NCI-H2081 treated with DMSO at 0.1 percent for 48 hours (cell line): Measurements from ENCODE around the gene SUMO4.
"Not testable (repeated sequence)": the region's sequence is repeated elsewhere in the genome, so short reads cannot be mapped to it uniquely, and the experiment has no call there.

Experiments
- DNase-seq: peaks from one replicate; lab custom pipeline; 2025; lab: John Stamatoyannopoulos, UW

SUMO4 gene

DNA sequence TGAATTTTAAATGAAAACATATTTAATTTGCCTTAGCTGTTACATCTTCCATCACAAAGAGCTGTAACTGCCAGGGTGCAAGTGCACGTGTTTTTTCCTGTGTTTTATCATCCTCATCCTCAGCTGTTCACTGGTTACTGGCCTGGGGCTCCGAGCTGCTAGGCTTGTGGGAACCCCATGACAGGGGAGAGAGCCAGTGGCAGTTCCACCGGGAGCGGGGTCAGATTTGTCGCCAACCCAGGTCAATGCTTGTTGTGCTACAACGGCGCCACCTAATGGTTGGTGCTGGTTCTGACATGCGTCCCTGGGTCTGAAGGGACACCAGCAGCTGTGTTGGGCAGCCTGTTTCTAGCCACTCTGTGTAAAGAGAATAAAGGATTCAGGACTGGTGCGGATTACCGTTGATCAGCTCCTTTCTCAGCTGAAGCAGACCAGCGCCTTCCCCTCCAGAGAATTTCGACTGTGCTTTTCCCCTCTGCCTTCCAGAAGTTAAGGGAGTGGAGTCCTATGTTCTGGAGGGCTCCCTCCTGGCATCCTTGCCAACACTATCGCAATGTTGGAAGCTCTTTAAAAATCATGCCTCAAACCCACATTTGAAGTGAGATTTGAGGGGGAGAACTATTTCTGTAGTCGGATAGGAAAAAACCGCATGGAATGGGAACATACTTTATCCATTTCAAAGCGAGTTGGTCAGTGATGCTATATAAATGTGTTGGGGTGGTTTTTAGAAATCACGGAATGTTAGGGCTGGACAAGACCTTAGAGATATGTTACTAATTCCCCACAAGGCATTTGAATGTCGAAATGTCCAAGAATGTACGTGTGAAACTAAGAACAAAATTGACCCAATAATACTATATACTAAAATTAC is 32.1 kb downstream of the SUMO4 start:
- DNase-seq, result peak; percentile 0

DNA sequence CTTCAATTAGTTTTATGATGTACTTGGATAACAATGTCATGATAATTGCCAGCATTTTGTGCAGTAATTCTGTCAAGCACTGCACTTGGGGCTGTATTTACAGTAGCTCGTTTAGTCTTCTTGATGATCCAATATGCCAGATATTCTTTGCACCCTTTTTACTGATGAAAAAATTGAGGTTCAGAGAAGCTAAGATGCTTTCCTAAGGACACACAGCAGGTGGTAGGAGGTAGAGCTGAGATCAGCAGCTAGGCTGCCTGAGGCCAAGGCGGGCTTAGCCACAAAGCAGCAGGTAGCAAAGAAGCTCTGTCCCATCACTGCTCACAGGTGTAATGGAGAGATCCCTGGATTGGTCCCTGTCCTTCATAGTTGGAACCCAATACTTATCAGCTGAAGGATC is 33.3 kb downstream of the SUMO4 start:
- DNase-seq, result no peak

DNA sequence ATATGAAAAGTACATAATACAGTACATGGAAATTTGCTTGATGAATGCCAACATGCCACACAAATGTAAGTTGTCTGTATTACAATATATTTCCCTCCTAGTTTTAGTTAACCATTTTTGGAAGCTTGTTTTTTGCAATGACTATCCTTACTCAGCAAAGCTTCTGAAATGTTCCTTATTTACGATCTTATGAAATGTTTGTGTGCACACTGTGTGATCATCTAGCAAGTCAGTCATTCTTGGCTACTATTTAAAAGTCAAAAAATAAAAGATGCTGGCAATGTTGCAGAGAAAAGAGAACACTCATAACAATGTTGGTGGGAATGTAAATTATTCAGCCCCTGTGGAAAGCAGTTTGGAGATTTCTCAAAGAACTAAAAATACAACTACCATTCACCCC is 33.8 kb downstream of the SUMO4 start:
- no peak for DNase-seq

DNA sequence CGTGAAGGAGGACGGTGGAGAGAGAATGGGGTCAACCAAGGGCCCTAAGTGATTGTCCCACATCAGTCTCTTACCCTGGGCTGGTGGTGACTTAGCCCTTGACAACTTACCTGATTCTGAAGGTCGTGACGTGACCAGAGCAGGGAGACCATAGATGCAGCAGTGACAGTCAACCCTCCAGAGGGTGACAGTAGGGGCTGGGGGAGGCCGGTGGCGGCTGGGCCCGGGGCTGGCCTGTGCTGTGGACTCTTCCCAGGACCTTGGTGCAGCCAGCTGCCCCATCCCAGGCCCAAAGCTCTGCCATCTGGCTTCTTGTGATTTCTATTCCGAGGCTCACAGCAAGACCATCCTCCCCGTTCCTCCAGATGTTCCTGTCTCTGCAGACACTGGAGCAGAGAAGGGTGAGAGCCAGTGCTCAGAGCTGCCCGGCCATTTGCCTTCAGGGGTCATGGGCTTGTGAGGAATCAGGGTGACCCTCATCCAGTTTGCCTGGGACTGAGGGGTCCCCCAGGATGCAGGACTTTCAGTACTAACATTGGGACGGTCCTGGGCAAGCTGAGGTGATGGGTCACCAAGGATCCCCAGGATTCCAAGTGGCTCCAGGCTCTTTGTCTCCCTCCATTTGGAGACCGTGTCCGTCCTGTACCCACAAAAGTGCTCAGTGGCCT is 36.0 kb downstream of the SUMO4 start:
- DNase-seq, result no peak

DNA sequence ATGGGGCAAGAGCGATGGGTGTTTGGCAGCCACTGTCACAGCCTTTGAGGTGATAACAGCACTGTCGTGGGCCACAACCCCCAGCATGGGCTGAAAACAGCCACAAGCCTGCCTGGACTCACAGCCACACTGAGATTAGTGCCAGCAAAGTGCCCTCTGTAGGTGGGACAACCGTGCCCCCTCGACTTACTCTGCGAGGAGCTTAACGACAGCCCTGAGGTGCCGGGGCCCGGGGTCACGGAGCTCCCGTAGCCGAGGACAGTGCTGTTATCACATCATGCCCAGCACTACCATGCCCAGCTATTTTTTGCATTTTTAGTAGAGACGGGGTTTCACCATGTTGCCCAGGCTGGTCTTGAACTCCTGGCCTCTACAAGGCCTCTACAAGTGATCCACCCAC is 36.6 kb downstream of the SUMO4 start:
- no peak for DNase-seq

DNA sequence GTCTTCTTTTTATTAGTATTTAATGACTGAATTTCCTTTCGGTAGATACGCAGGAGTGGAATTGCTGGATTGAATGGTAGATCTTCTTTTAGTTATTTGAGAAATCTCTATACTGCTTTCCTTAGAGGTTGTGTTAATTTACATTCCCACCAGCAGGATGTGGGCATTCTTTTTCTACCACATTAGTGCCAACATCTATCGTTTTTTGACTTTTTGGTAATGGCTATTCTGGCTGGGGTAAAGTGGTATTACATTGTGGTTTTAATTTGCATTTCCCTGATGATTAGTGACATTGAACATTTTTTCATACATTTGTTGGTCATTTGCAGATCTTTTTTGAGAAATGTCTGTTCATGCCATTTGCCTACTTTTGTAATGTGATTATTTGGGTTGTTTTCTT is 37.1 kb downstream of the SUMO4 start:
- DNase-seq, result no peak

DNA sequence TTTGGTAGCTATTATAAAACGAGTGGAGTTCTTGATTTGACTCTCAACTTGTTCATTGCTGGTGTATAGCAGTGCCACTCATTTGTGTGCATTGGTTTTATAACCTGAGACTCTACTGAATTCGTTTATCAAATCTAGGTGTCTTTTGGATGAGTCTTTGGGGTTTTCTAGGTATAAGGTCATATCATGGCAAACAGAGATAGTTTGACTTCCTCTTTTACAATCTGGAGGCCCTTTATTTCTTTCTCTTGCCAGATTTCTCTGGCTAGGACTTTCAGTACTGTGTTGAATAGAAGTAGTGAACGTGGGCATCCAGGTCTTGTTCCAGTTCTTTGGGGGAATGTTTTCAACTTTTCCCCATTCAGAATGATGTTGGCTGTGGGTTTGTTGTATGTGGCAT is 38.8 kb downstream of the SUMO4 start:
- no peak for DNase-seq

DNA sequence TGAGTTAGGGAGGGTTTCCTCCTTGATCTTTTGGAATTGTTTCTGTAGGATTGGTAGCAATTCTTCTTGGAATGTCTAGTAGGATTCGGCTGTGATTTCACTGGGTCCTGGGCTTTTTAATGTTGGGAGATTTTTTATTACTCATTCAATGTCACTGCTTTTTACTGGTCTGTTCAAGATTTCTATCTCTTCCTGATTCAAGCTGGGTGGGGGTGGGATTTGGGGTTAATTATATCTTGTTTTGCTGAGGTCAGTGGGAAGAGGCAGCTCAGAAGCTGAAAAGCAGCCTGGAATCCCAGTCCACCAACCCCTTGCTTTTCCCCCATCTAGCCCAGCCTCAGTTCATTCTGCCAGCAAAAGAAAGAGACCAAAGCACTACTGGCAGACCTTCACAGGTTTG is 39.6 kb downstream of the SUMO4 start:
- DNase-seq, result no peak

DNA sequence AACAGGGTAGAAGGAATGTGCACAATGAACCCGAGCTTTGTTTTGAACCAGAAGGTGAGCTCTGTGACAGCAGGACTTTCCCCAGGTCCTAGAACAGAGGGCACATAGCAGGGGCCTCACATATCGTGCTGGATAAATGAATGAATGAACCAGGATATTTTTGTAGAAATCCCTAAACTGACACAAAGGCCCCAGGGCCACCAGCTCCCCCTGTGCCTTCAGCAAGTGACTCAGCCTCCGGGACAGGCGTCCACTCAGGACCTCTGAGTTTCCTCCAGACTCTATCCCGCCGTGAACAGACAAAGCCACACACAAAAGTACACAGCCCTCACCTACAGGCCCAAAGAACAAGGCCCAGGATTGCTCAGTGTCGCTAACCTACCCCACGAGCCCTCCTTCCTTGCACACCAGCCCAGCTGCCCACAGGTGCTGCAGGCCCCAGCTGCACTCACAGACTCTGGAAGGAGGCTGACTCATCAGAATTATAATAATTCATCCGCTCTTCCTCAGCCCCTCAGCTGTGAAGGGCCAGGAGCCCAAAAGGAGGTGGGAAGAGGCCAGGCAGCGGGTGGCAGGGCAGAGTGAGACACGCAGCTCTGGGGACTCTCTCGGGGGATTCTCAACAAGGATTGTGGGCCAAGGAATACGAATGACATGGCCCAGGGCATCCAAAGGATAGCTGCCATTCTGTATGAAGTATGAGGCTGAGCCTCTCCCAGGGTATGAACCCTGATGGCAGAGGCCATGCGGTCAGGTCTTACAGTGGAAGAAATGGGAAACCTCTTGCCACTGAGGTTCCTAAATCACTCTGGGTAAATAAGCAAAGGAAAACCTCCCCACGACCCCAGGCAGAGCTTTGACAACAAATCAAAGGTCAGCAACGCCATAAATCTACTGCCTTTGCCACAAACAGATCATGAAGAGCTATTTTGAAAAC is 40.9 kb downstream of the SUMO4 start:
- DNase-seq, result no peak

DNA sequence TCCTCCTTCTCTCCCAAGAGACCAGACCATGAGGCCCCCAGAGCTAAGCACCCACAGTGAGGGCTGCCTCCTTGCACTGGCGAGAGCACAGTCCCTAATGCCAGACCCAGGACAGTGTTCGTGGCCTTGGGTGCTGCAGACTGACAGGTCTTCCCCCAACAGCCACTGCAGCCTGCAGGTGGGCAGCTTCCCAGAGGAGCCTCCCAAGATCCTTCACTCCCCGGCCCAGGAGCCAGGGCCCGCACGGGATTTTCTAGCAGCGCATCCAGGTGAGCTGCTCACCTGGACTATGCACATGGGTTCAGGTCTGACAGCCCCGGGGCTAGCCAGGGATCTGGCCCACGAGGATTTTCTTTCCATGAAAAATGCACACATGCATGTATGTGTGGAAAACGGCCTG is 41.7 kb downstream of the SUMO4 start:
- no peak for DNase-seq

DNA sequence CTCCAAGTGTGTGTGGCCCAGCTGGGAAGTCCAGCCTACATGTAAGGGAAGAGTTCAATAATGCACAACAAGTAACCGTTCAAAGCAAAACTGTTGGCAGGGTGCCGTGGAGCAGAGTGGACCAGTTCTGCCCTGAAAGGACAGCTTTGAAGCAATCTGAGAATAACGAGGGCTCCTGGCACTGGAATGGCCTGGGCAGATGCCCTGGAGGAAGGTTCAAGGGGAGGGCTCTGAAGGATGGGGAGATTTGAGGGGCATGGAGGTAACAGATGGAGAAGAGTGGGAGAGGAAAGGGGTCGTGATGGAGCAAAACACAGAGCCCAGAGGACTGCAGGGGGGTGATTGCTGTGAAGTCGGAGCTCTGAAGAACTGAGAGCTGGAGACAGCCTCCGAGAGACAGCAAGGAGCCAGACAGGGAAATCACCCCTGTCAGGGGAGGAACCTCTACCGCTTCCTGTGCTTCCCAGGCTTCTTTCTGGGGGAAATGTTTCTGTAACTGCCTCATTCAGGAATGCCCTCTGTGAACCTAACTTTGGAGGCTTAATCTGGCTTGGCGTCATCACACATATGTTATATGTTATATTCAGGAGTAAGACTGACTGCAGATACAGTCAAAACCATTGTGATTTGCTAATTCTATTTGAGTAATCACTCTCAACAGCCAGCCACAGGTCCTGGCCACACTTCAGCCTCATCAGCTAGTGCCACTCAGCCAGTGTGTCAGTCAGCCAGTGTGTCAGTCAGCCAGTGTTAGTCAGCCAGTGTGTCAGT is 43.5 kb downstream of the SUMO4 start:
- DNase-seq, result no peak

DNA sequence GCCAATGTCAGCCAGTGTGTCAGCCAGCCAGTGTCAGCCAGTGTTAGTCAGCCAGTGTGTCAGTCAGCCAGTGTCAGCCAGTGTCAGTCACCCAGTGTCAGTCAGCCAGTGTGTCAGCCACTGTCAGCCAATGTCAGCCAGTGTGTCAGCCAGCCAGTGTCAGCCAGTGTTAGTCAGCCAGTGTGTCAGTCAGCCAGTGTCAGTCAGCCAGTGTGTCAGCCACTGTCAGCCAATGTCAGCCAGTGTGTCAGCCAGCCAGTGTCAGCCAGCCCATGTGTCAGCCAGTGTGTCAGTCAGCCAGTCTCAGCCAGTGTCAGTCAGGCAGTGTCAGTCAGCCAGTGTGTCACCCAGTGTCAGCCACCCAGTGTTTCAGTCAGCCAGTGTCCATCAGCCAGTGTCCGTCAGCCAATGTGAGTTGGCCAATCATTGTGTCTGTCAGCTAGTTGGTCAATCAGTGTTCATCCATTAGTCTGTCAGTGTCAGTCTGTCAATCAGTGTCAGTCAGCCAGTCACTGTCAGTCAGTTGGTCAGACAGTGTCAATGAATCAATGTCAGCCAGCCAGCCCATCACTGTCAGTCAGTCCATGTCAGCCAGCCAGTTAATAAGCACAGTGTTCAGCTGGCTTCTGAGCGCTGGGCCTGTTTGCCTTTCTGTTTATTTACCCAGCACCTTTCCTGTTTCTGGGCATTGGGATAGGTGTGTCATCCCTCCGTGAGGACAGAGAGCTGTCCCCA is 44.5 kb downstream of the SUMO4 start:
- DNase-seq, result not testable (repeated sequence)

DNA sequence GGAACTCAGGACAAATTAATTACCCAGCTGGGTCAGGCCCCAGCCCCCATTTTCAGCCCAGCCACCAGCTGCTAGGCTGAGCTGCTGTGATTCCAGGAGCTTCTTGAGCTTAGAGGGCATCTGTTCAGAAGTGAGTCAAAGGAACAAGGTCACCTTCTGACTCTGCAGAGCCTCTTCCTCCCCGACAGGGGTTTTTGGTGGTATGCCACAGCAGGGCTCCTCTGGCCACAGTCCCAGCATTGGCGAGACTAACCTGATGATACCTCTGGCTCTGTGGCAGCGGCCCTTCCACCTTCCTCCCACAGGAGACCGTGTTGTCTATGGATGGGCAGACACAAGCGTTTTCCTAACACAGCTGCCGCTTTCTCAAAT is 45.0 kb downstream of the SUMO4 start:
- no peak for DNase-seq

DNA sequence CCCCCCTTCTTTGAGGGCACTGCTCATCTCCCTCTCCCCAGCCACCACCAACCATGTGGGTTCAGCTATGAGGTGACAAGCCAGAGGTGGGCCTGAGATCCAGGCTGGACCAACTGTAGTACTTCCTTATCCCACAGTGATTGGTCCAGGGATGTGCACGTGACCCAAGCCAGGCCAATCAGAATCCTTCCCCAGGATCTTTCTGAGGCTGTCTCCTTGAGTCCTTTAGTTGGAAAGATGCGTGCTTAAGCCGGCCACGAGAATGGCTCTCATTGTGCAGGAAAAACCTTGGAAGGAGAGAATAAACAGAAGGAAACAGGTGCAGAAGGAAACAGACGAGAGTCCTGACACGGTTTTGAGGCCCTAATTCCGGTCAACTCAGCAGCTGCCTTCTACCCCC is 45.5 kb downstream of the SUMO4 start:
- no peak for DNase-seq

DNA sequence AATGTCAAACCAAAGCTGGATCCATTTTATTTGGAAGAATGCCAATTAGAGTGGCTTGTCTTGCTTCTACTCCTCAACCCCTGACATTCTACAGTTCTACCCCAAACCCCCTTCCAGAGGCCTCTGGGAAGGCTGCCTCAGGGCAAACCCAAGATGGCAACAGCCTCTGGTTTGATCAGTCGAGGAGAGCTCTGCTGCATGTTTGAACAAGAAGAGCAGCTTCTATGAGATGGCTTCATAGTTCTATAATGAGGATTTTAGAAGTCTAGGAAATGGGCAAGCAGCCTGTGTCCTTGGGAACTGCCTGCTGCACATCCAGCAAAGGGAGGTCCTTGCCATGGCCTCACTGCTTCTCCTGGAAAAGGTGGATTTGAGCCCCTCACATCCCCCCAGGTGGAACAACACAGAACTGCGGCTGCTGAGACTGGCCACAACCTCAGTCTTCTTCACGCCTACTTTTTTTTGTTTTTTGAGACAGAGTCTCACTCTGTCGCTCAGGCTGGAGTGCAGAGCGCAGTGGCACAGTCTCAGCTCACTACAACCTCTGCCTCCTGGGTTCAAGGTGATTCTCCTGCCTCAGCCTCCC is 46.8 kb downstream of the SUMO4 start:
- DNase-seq, result no peak

DNA sequence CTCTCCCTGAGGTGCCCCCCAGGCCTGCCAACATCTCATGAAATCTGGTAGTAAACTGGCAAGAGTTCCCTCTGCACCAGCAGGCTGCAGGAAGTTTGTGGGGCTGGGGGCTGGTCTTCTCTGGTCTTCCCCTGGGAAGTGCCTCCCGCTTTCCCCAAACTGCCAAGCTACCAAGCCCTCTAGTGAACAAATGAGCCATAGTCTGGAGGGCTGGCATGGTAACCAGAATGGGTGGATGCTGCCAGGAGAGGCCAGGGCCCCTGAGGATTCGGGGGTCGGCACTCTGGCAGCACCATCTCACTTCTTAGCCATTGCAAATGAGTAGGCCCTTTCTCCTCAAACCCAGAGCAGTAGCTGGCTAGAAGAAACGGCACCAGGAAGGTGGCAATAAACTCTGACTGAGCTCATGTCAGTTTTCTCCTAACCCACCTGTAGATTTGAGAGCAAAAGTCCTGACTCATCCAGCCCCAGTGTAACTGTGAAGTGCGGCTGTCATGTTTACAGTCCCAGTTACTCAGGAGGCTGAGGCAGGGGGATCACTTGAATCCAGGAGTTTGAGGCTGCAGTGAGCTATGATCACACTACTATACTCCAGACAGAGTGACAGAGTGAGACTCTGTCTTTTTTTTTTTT is 48.9 kb downstream of the SUMO4 start:
- no peak for DNase-seq

DNA sequence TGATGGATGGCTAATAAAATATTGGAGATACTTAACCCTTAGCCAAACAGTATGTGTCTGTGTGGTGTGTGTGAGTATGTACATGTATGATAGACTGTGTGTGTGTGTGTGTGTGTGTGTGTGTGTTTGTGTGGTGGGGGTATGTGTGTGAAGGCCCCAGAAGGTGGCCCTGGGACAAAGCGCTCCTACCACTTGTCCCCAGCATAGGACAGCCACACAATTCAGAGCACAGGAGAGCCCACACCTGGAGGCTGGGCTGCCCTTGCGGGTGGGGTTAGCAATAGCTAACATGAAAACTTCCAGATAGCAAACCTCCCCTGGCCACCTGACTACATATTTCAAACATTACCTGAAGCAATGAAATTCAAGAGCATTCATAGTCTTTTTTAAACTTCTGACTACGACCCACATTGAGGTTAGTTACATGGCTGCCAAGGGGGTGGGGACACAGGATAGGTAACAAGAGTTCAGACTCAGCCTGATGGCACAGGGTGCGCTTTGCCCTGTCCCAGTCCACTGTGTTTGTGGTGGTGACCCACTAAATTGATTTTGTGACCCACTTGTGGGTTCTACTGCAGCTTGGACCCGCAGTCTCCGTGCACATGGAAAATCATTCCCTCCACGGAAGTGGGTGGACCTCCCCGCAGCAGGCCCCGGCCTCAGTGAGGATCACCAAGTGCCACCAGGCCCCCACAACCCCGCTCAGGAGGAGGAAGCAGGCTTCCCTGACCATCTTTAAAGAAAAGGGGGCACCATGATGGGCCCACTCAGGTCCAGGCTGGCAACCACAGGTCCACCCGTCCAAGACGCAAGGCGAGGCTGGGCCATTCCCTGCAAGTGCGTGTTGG is 50.0 kb downstream of the SUMO4 start:
- DNase-seq, result no peak
